K562 treated with DMSO at 1 percent for 24 hours (cell line): Measurements from ENCODE around the gene IL17D. TPM values are rescaled to one million over a fixed set of nuclear protein-coding genes. Genes with fewer than 3 reads are reported as not detected.

Experiments
- total RNA-seq: library from RNA; unstranded; fragments of 300-600 nt; gene quantifications from 2 replicates; pipeline ENCODE4 v1.2.3, GENCODE V29; 2022; ENCODE audit warnings: low read depth; ENCODE audit not compliant: insufficient read depth

Gene IL17D, protein sequence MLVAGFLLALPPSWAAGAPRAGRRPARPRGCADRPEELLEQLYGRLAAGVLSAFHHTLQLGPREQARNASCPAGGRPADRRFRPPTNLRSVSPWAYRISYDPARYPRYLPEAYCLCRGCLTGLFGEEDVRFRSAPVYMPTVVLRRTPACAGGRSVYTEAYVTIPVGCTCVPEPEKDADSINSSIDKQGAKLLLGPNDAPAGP
- 0.46 TPM in 1 of 2 replicates, not detected in the other for total RNA-seq

DNA sequence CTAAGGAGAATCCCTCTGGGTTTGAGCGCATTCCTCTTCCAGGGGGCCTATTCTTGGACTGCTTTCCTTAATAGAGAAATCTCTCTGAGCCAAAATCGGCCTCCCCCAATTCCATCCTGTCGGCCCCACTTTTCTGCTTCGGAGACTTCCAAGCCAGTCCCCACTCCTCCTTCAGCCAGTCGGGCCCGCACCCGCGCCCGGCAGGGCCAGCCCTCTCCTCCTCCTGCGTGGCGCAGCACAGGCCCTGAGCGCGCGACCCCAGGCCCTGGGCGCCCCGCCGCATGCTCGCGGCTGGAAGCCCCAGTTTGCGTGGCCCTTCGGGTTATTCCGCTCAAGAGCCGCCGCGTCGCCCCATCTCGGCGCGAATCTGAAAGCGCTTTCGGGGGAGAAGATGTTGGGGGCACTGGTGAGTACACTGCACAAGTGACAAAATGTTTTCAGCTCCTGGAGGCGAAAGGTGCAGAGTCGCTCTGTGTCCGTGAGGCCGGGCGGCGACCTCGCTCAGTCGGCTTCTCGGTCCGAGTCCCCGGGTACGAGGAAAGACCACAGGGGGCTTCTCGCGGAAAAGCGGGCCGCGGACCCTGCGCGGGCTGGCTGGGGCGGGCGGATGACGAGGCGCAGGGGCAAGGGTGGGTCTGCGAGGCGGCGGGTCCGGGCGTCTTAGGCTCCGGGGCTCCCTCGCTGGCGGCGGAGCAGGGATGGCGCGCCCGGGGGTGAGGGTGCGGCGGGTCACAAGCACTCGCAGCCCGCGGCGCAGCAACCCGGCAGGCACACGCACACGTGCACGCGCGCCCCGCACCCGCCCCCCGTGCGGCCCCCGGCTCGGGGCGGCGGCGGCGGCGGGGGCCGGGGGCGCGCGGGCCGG lies at the start of gene IL17D:
IL17D (plus strand) TSS at position 785 of the 865 bp plus-strand sequence. CDS start 303 bp downstream, outside the sequence.

Other genes starting within 250 kb of the IL17D start
- 17.6 and 19.5 TPM in 2 replicates for gene CRYL1, start 177.8 kb upstream of the IL17D start, total RNA-seq
- 3.7 and 4.0 TPM in 2 replicates for gene IFT88, start 136.5 kb upstream of the IL17D start, total RNA-seq
- gene EEF1AKMT1, start 70.3 kb downstream of the IL17D start, total RNA-seq = 2.4 and 4.1 TPM in 2 replicates
- 4.4 and 5.3 TPM in 2 replicates for gene XPO4, start 199.0 kb downstream of the IL17D start, total RNA-seq